HFF-Myc (cell line): ENCODE data around the gene GPRASP3.
A peak's percentile ranks its signal among the peaks of the same experiment; 100 is the strongest.

Source experiments
- DNase-seq: peaks from one replicate; pipeline ENCODE4 v3.0.0-alpha.2; 2011; ENCODE audit warnings: low read depth; ENCODE audit errors: extremely low read depth
- H3K4me3 ChIP-seq: replicated peaks from 2 replicates; pipeline ENCODE4 v1.5.1; 2011; ENCODE audit warnings: low read depth, mild to moderate bottlenecking, control low read depth, low read length
- CTCF ChIP-seq: IDR thresholded peaks from 2 replicates; pipeline ENCODE4 v1.5.1; 2012; ENCODE audit warnings: mild to moderate bottlenecking, low read depth, low read length, control low read depth; ENCODE audit errors: missing control alignments

The GPRASP3 gene

GRCh38 chrX:102697494-102697893, 23.0 kb upstream of the GPRASP3 start:
- TF ChIP-seq CTCF = no peak
- H3K4me3 ChIP-seq = no peak overlapping the region
- DNase-seq = no peak

- no peak for TF ChIP-seq CTCF
- no peak for DNase-seq
These were observed 11.6 kb upstream of the GPRASP3 start for GRCh38 chrX:102708900-102709299.

GRCh38 chrX:102711872-102712215, 8.7 kb upstream of the GPRASP3 start:
- TF ChIP-seq CTCF = no peak
- no peak for DNase-seq
- peak overlapping the region; percentile 56 for H3K4me3 ChIP-seq

More at GRCh38 chrX:102708900-102709299, 11.6 kb upstream of the GPRASP3 start:
- H3K4me3 ChIP-seq = no peak overlapping the region

GRCh38 chrX:102712216-102712966, 8.2 kb upstream of the GPRASP3 start, which contains the start of gene GPRASP2:
Gene GPRASP2, plus strand, starts transcription at chrX:102712448. Its CDS starts 2,422 bp downstream, at chrX:102714870.
- no peak for TF ChIP-seq CTCF

GRCh38 chrX:102712981-102713625, 7.4 kb upstream of the GPRASP3 start:
- peak; percentile 64 for TF ChIP-seq CTCF
- H3K4me3 ChIP-seq = peak overlapping the region; percentile 56
- no peak for DNase-seq

More at GRCh38 chrX:102712216-102712966, 8.2 kb upstream of the GPRASP3 start, which contains the start of gene GPRASP2:
- DNase-seq = no peak
- H3K4me3 ChIP-seq = peak within 1 kb of the TSS; percentile 56

DNA sequence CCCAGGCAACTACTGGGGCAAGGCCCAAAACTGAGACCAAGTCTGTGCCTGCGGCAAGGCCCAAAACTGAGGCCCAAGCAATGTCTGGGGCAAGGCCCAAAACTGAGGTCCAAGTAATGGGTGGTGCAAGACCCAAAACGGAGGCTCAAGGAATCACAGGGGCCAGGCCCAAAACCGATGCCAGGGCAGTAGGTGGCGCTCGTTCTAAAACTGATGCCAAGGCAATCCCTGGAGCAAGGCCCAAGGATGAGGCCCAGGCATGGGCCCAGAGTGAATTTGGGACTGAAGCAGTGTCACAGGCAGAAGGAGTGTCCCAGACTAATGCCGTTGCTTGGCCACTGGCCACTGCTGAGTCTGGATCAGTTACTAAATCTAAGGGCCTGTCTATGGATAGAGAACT, 5.5 kb upstream of the GPRASP3 start:
- TF ChIP-seq CTCF = no peak
- DNase-seq = no peak
- H3K4me3 ChIP-seq = no peak overlapping the region
